Kasumi-1 (cell line): ENCODE measurements around the gene SLC17A7.

Experiments used
- DNase-seq, 2 experiments: peaks; one replicate each; lab custom pipeline; 2025; lab: John Stamatoyannopoulos, UW

Gene SLC17A7

GRCh38 chr19:49427855-49428546 lies 13.3 kb downstream of the SLC17A7 start:
- no peak for DNase-seq

GRCh38 chr19:49427339-49427738 lies 14.0 kb downstream of the SLC17A7 start:
- DNase-seq: no peak

GRCh38 chr19:49425922-49426592 lies 15.3 kb downstream of the SLC17A7 start:
- peak in 1 of 2 experiments; percentile 23 for DNase-seq

- DNase-seq: no peak
Measured at GRCh38 chr19:49425178-49425577, 16.1 kb downstream of the SLC17A7 start, which contains the start of gene GFY. Gene GFY (plus strand): TSS chr19:49425388. CDS start chr19:49426431, 1,043 bp downstream.

GRCh38 chr19:49423985-49424303 lies 17.4 kb downstream of the SLC17A7 start:
- no peak for DNase-seq

GRCh38 chr19:49423071-49423984 lies 18.0 kb downstream of the SLC17A7 start, which contains the start of gene PTH2:
Gene PTH2 (minus strand): TSS chr19:49423441. CDS start chr19:49423339, 102 bp downstream.
- no peak for DNase-seq

- no peak for DNase-seq
Measured at GRCh38 chr19:49422407-49423070, 18.8 kb downstream of the SLC17A7 start.

GRCh38 chr19:49421878-49422202 lies 19.5 kb downstream of the SLC17A7 start:
- no peak for DNase-seq

- DNase-seq: no peak
Measured at GRCh38 chr19:49421039-49421877, 20.1 kb downstream of the SLC17A7 start.

- DNase-seq: no peak
Measured at GRCh38 chr19:49420227-49420626, 21.1 kb downstream of the SLC17A7 start.

GRCh38 chr19:49419173-49419572 lies 22.2 kb downstream of the SLC17A7 start:
- DNase-seq: no peak

GRCh38 chr19:49418511-49418910 lies 22.8 kb downstream of the SLC17A7 start:
- no peak for DNase-seq

- DNase-seq: no peak
Measured at GRCh38 chr19:49417088-49417487, 24.2 kb downstream of the SLC17A7 start.

GRCh38 chr19:49415810-49416200 lies 25.5 kb downstream of the SLC17A7 start:
- no peak for DNase-seq

GRCh38 chr19:49415102-49415809 lies 26.1 kb downstream of the SLC17A7 start:
- DNase-seq: no peak

GRCh38 chr19:49414256-49414655 lies 27.1 kb downstream of the SLC17A7 start:
- DNase-seq: no peak

- no peak for DNase-seq
Measured at GRCh38 chr19:49413348-49413747, 28.0 kb downstream of the SLC17A7 start.

- no peak for DNase-seq
Measured at GRCh38 chr19:49411681-49412326, 29.5 kb downstream of the SLC17A7 start.

- DNase-seq: peak; percentile 57
Measured at GRCh38 chr19:49409441-49410029, 31.8 kb downstream of the SLC17A7 start.
